HG02870 (cell line): ENCODE data around the gene SAMD1.
"Not testable (repeated sequence)": the region's sequence is repeated elsewhere in the genome, so short reads cannot be mapped to it uniquely, and the experiment has no call there.

Experiments used
- ATAC-seq: cut with Tn5 transposase; IDR thresholded peaks from one replicate; pipeline ENCODE4 v1.9.1; 2021; ENCODE audit warnings: mild to moderate bottlenecking, moderate library complexity; ENCODE audit not compliant: unreplicated experiment

Gene SAMD1

DNA sequence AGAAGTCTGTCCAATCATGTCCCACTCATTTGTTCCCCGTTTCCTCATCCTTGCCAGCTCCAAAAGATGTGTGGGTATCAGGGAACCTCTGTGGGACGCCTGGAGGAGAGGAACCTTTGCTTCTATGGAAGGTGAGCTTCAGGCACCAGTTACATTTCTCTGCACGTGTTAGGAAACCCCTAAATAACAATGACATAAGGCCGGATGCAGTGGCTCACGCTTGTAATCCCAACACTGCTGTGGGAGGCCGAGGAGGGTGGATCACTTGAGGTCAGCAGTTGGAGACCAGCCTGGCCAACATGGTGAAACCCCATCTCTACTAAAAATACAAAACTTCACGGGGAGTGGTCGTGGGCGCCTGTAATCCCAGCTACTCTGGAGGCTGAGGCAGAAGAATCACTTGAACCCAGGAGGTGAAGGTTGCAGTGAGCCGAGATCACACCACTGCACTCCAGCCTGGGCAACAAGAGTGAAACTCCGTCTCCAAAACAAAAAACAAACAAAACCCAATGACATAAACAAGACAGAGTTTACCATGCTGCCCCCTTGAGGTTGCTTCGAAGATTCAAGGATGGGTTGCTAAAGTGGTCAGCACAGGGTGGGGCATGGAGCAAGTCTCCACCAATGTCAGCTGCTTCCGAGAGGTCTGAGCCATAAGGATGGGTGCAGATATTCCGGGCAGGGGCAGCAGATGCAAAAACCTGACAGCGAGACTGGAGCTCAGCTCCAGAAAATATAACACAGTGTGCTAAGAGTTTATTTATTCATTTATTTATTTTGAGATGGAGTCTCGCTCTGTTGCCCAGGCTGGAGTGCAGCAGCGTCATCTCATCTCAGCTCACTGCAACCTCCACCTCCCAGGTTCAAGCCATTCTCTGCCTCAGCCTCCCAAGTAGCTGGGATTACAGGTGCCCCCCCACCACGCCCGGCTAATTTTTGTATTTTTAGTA is 47.6 kb downstream of the SAMD1 start:
- not testable (repeated sequence) for ATAC-seq

GRCh38 chr19:14039181-14039580 is 51.4 kb downstream of the SAMD1 start:
- ATAC-seq = no peak
